Adipose tissue (tissue), 3 donors: ENCODE measurements around the gene ALOX15B. TPM values are rescaled to one million over a fixed set of nuclear protein-coding genes. Genes with fewer than 3 reads are reported as not detected.

ENCODE experiments used
- H3K27ac ChIP-seq: one replicate; pipeline ENCODE4 v1.5.1; 2013; ENCODE audit warnings: low read depth, low read length
- WGBS, 3 donors: extraction: QIAGEN DNeasy Blood & Tissue Kit; methylation state at CpG; one replicate each; pipeline ENCODE4 v1.1.7; 2013; 5-methylcytosine and 5-hydroxymethylcytosine counted together
- polyA plus RNA-seq, 3 donors: library from polyadenylated mRNA; stranded (reverse); fragments of 200-250 nt; gene quantifications; one replicate each; pipeline ENCODE4 v1.2.3, GENCODE V29; 2013
- donor health status: healthy with polysubstance abuse.
- donor health status: Bipolar disorder and iron deficiency.
- donor health status: healthy.

ALOX15B gene
- polyA plus RNA-seq, 3 donors, result 0.71 to 1.2 (median 1.0) TPM

DNA sequence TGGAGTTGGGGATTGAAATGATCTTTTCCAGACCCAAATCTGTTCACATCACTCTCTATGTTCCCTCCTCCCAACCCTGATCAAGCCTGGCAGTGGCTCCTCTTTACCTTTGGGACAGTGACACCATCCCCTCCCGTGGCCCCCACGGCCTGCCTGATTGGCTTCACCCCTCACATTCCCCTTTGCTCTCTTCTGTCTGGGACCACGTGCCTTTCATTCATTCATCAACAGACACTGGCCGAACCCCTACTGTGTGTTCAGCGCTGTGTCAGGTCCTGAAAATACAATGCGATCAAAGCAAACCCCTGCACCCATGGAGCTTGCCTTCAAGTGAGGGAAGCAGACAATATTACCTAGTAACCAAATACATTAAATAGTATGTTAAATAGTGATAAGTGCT is 50.9 kb downstream of the ALOX15B start:
- H3K27ac ChIP-seq, result no peak overlapping the region
- WGBS, 3 donors, result 50 to 76% (median 66%) methylated on average over 6 of the region's 6 CpGs

DNA sequence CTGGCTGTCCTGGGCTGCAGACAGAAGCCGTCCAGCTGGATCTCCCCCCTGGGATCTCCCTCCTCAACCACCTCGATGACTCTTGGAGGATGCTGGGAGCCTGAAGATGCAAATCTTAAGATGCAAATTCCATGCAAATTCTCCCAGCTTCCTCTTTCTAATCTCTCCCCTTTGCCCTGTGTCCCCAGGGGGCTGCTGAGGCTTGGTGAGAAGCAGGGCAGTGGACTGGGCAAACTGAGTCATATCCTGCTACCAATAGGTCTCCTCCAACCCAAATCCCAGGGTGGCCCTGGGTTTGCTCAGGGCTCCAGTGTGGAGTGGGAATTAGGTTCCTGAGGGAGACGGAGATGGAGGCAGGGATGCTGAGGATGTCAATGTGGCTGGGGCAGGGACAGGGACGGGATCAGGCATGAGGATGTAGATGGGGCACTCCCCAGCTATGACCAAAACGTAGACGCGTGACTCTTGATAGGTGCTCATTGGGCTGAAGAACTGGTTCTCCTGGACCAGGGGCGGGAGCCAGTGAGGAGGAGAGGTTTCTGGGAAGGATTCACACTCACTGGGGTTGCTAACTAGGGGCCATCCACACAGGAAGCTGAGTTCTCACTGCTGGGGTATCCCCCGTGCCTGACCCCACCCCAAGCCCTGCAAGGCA is 52.3 kb downstream of the ALOX15B start:
- no peak overlapping the region for H3K27ac ChIP-seq
- WGBS, 3 donors, result 26 to 49% (median 45%) methylated on average over 9 of the region's 9 CpGs

DNA sequence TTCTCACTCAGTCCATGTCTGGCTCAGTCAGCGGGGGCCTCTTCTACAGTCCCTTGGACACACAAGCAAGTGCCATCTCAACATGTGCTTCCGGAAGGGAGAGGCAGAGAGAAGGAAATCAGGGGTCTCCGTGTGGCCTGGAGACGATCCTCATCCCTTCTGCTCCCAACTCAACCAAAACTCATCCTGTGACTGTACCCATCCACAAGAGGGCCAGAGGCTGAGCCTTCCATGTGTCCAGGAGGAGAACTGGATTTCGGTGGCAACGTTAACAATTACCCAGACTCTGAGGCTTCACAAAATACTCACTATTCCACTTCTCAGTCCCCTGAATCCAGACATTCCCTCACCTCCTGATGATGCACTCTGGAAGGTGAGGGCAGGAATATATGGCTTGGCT is 56.5 kb downstream of the ALOX15B start:
- H3K27ac ChIP-seq, result no peak overlapping the region
- WGBS, 3 donors, result 70 to 77% (median 71%) methylated on average over 6 of the region's 6 CpGs

DNA sequence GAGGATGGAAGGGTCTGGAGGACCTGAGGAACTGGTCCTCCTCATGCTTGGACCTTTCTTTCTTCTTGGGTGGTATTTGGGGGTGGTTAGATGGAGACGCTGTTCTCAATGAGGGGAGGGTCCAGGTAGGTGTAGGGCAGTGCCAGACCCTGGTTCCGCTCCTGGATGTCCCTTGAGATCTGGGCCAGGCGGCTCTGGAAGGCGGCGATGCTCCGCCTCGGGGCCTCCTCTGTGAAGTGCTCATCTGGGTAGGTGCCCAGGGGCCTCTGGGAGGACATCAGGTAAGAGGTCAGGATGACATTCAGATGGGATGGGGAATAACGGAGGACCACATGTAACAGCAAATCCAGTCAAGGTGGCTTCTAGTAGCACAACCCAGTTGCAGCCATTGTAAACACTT is 57.7 kb downstream of the ALOX15B start:
- H3K27ac ChIP-seq, result no peak overlapping the region
- 88 to 95% (median 93%) methylated on average over 8 of the region's 8 CpGs for WGBS, 3 donors

Other genes starting within 250 kb of the ALOX15B start
- 10 to 100 TPM in 2 of 3 donors, 1 to 10 TPM in 1; 4.6 to 44.6 (median 21.6) TPM for gene KDM6B, start 204.8 kb upstream of the ALOX15B start, polyA plus RNA-seq
- 10 to 100 TPM; 10.4 to 85.7 (median 77.4) TPM for gene TMEM88, start 184.0 kb upstream of the ALOX15B start, polyA plus RNA-seq
- 100 to 1,000 TPM in 2 of 3 donors, 10 to 100 TPM in 1; 69.0 to 191 (median 132) TPM for gene NAA38, start 181.5 kb upstream of the ALOX15B start, polyA plus RNA-seq
- 10 to 100 TPM in 2 of 3 donors, 1 to 10 TPM in 1; 8.9 to 15.4 (median 11.2) TPM for gene CYB5D1, start 181.1 kb upstream of the ALOX15B start, polyA plus RNA-seq
- gene CHD3, start 150.3 kb upstream of the ALOX15B start, polyA plus RNA-seq, result 100 to 1,000 TPM in 1 of 3 donors, 10 to 100 TPM in 2; 38.4 to 169 (median 39.4) TPM
- gene RNF227, start 122.8 kb upstream of the ALOX15B start, polyA plus RNA-seq, result 1 to 10 TPM; 1.9 to 2.2 (median 2.0) TPM
- gene KCNAB3, start 109.2 kb upstream of the ALOX15B start, polyA plus RNA-seq, result 1 to 10 TPM in 2 of 3 donors, under 1 TPM in 1; 0.77 to 1.9 (median 1.7) TPM
- gene TRAPPC1, start 107.1 kb upstream of the ALOX15B start, polyA plus RNA-seq, result 100 to 1,000 TPM in 1 of 3 donors, 10 to 100 TPM in 2; 51.1 to 132 (median 89.0) TPM
- 10 to 100 TPM; 10.8 to 28.0 (median 15.7) TPM for gene CNTROB, start 106.9 kb upstream of the ALOX15B start, polyA plus RNA-seq
- under 1 TPM; 0.04 to 0.15 (median 0.11) TPM for gene GUCY2D, start 36.4 kb upstream of the ALOX15B start, polyA plus RNA-seq
- under 1 TPM in 1 of 3 donors, not detected in 2; 0.79 TPM for gene ALOX12B, start 48.7 kb downstream of the ALOX15B start, polyA plus RNA-seq
- under 1 TPM in 2 of 3 donors, not detected in 1; 0.01 to 0.18 TPM for gene ALOXE3, start 79.5 kb downstream of the ALOX15B start, polyA plus RNA-seq
- gene HES7, start 85.0 kb downstream of the ALOX15B start, polyA plus RNA-seq, result under 1 TPM in 2 of 3 donors, not detected in 1; 0.03 to 0.16 TPM
- 100 to 1,000 TPM in 2 of 3 donors, 10 to 100 TPM in 1; 89.7 to 239 (median 142) TPM for gene PER1, start 113.3 kb downstream of the ALOX15B start, polyA plus RNA-seq
- 10 to 100 TPM; 36.0 to 52.6 (median 49.6) TPM for gene VAMP2, start 123.9 kb downstream of the ALOX15B start, polyA plus RNA-seq
- 10 to 100 TPM in 1 of 3 donors, 1 to 10 TPM in 2; 4.5 to 12.1 (median 8.6) TPM for gene TMEM107, start 137.3 kb downstream of the ALOX15B start, polyA plus RNA-seq
- gene BORCS6, start 151.1 kb downstream of the ALOX15B start, polyA plus RNA-seq, result 10 to 100 TPM in 1 of 3 donors, 1 to 10 TPM in 2; 3.3 to 13.9 (median 5.2) TPM
- gene AURKB, start 171.5 kb downstream of the ALOX15B start, polyA plus RNA-seq, result 1 to 10 TPM in 1 of 3 donors, under 1 TPM in 2; 0.52 to 2.5 (median 0.56) TPM
- 10 to 100 TPM; 10.3 to 19.8 (median 12.1) TPM for gene CTC1, start 209.0 kb downstream of the ALOX15B start, polyA plus RNA-seq
- gene PFAS, start 210.2 kb downstream of the ALOX15B start, polyA plus RNA-seq, result 10 to 100 TPM in 1 of 3 donors, 1 to 10 TPM in 2; 8.2 to 20.7 (median 9.3) TPM
- 10 to 100 TPM; 19.1 to 36.4 (median 32.4) TPM for gene RANGRF, start 249.6 kb downstream of the ALOX15B start, polyA plus RNA-seq